Measurements from ENCODE around the gene MAP2. TPM values are rescaled to one million over a fixed set of nuclear protein-coding genes. Genes with fewer than 3 reads are reported as not detected.
A peak's percentile ranks its signal among the peaks of the same experiment; 100 is the strongest.

The MAP2 gene
- total and polyA plus RNA-seq, 2 donors (not counting 3 experiments of a cell fraction or from before 2014, with no cell fraction given) = 19.4 to 46.1 TPM

DNA sequence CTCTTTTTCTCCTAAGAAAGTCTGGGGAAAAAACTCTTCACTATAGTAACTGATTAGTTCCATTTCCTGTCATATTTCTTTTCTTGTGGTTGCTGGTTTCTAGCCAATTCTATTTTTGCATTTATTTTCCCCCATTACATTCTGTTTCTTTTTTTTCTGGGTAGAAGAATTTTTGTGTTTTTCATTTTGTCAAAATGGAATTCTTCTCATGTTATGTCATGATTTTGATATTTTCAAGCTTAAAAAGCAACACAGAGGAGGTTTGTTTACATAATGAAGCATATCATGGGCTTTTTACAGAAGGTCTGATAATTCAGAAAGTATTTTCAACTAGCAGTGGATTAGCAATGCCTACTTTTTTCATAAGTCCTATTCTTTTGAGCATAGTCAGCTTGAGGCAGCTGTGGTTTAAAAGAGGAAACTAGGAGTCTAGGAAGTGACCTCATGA is 102.0 kb downstream of the MAP2 start:
- peaks cover 37% of the 10 kb centered on the region for H3K4me1 ChIP-seq (ENCODE audit: control insufficient read depth, extremely low read depth, insufficient read depth, low read length)
- BruUV-seq (replicated peaks) = no TSS peak
- TF ChIP-seq JUN (IDR thresholded peaks at IDR 0.05; ENCODE audit: borderline replicate concordance, insufficient read depth, insufficient read length, low read depth) (peak; percentile 78), GATA2 (IDR thresholded peaks at IDR 0.05; ENCODE audit: insufficient read depth, insufficient read length, low read depth, low read length) (no peak)
- H3K9me3 ChIP-seq (replicated peaks; ENCODE audit: control insufficient read depth, insufficient read depth, low read length) = no peaks in the 10 kb centered on the region
- no peaks in the 10 kb centered on the region for H3K79me2 ChIP-seq (ENCODE audit: control insufficient read depth, insufficient read depth, low read length)
- peak overlapping the region; percentile 96 for H3K9ac ChIP-seq (replicated peaks; ENCODE audit: extremely low read depth, insufficient read depth, low read length)
- peak overlapping the region; percentile 99 for H3K27ac ChIP-seq (ENCODE audit: insufficient read depth, low read depth, low read length)
- no peaks in the 10 kb centered on the region for H4K20me1 ChIP-seq (replicated peaks; ENCODE audit: control insufficient read depth, extremely low read depth, insufficient read depth, low read length)
- peak overlapping the region; percentile 99 for H3K4me2 ChIP-seq (ENCODE audit: insufficient read depth, low read length)
- intact Hi-C loops (cut with micrococcal nuclease) (loop anchor here (1.0 to 10.0 kb wide), 5 partner anchors 29 to 649 kb away; partner anchors contain the start of gene KANSL1L), dilution Hi-C loops (cut with MboI; ENCODE audit: extremely low pct_ligation_motif_present, low sequenced_read_pairs) (no loop called here)
- no peaks in the 10 kb centered on the region for H3K9me1 ChIP-seq (replicated peaks; ENCODE audit: control insufficient read depth, extremely low read depth, insufficient read depth, low read length)
- ChIA-PET POLR2A (no interaction called here), CTCF (interaction anchor here (0.8 to 4.9 kb wide), 11 partner anchors 10 to 101 kb away, joined by 3 to 62 read pairs (median 6); partner anchors contain the start of gene MAP2)
- H3K4me3 ChIP-seq (replicated peaks in 1 of 3; ENCODE audit: insufficient read depth in 1 of 3, low read depth in 1 of 3, low read length in 3 of 3) = peak overlapping the region in 1 of 3 experiments; percentile 72
- FAIRE-seq = peak; percentile 86
- H3K27me3 ChIP-seq (ENCODE audit: control insufficient read depth in 2 of 2, insufficient read depth in 2 of 2, low read length in 2 of 2) = no peaks in the 10 kb centered on the region
- DNase-seq (ENCODE audit: low read depth, low spot score) = peak; percentile 91
- H3K36me3 ChIP-seq (ENCODE audit: control insufficient read depth in 2 of 2, extremely low read depth in 1 of 2, insufficient read depth in 2 of 2, low read length in 2 of 2) = no peaks in the 10 kb centered on the region
- no peak overlapping the region for H2AFZ ChIP-seq (ENCODE audit: low read depth, low read length)

DNA sequence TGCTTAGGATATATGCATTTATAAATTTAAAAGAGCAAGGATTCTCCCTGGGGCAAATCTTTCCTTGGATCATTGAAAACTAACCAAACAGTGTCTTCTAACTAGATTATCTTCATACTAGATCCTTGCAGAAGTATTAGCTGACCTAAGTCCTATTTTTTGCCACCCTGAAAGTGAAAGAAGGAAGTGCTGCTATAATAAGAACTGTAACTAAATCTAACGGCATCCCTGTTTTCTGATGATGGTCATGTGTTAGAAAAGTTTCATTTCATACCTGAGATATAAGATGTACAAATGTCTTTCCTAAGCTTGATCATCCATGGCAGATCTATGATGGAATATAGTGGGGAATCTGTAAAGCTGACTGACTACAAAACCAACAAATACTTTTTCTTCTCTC is 102.7 kb downstream of the MAP2 start:
- Histone ChIP-seq H3K4me3 (replicated peaks in 1 of 3; ENCODE audit: insufficient read depth in 1 of 3, low read depth in 1 of 3, low read length in 3 of 3) (peak overlapping the region in 1 of 3 experiments; percentile 72), H3K9ac (replicated peaks; ENCODE audit: extremely low read depth, insufficient read depth, low read length) (peak overlapping the region; percentile 96), H3K36me3 (ENCODE audit: control insufficient read depth in 2 of 2, extremely low read depth in 1 of 2, insufficient read depth in 2 of 2, low read length in 2 of 2) (no peaks in the 10 kb centered on the region), H3K27ac (ENCODE audit: insufficient read depth, low read depth, low read length) (peak overlapping the region; percentile 99), H3K27me3 (ENCODE audit: control insufficient read depth in 2 of 2, insufficient read depth in 2 of 2, low read length in 2 of 2) (no peaks in the 10 kb centered on the region), H4K20me1 (replicated peaks; ENCODE audit: control insufficient read depth, extremely low read depth, insufficient read depth, low read length) (no peaks in the 10 kb centered on the region), H2AFZ (ENCODE audit: low read depth, low read length) (peak overlapping the region; percentile 64), H3K79me2 (ENCODE audit: control insufficient read depth, insufficient read depth, low read length) (no peaks in the 10 kb centered on the region), H3K4me1 (ENCODE audit: control insufficient read depth, extremely low read depth, insufficient read depth, low read length) (peaks cover 35% of the 10 kb centered on the region), H3K4me2 (ENCODE audit: insufficient read depth, low read length) (peak overlapping the region; percentile 99), H3K9me3 (replicated peaks; ENCODE audit: control insufficient read depth, insufficient read depth, low read length) (no peaks in the 10 kb centered on the region), H3K9me1 (replicated peaks; ENCODE audit: control insufficient read depth, extremely low read depth, insufficient read depth, low read length) (no peaks in the 10 kb centered on the region)
- TF ChIP-seq POLR2AphosphoS5 (IDR thresholded peaks at IDR 0.05; ENCODE audit: insufficient read depth, low read depth, low read length) (no peak), POLR2A (IDR thresholded peaks at IDR 0.05; ENCODE audit: low read depth, low read length) (no peak), GATA2 (IDR thresholded peaks at IDR 0.05; ENCODE audit: insufficient read depth, insufficient read length, low read depth, low read length) (no peak), EZH2 (IDR thresholded peaks at IDR 0.05; ENCODE audit: borderline replicate concordance, low read depth, low read length, severe bottlenecking) (no peak), MYC (IDR thresholded peaks at IDR 0.05; ENCODE audit: low read depth, low read length) (no peak), FOS (IDR thresholded peaks at IDR 0.05; ENCODE audit: borderline replicate concordance, insufficient read depth, low read length) (no peak), JUN (IDR thresholded peaks at IDR 0.05; ENCODE audit: borderline replicate concordance, insufficient read depth, insufficient read length, low read depth) (no peak)
- TF ChIP-seq, protein P1, sequence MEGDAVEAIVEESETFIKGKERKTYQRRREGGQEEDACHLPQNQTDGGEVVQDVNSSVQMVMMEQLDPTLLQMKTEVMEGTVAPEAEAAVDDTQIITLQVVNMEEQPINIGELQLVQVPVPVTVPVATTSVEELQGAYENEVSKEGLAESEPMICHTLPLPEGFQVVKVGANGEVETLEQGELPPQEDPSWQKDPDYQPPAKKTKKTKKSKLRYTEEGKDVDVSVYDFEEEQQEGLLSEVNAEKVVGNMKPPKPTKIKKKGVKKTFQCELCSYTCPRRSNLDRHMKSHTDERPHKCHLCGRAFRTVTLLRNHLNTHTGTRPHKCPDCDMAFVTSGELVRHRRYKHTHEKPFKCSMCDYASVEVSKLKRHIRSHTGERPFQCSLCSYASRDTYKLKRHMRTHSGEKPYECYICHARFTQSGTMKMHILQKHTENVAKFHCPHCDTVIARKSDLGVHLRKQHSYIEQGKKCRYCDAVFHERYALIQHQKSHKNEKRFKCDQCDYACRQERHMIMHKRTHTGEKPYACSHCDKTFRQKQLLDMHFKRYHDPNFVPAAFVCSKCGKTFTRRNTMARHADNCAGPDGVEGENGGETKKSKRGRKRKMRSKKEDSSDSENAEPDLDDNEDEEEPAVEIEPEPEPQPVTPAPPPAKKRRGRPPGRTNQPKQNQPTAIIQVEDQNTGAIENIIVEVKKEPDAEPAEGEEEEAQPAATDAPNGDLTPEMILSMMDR (IDR thresholded peaks at IDR 0.05; ENCODE audit: extremely low read depth in 1 of 2, insufficient read depth in 1 of 2, low read depth in 1 of 2, low read length in 2 of 2) = no peak
- TF ChIP-seq, protein P2, sequence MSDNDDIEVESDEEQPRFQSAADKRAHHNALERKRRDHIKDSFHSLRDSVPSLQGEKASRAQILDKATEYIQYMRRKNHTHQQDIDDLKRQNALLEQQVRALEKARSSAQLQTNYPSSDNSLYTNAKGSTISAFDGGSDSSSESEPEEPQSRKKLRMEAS (IDR thresholded peaks at IDR 0.05; ENCODE audit: insufficient read depth, insufficient read length) = no peak
- ChIA-PET CTCF (interaction anchor here (0.9 to 4.9 kb wide), 11 partner anchors 9 to 672 kb away, joined by 3 to 62 read pairs (median 6); partner anchors contain the start of gene MAP2), POLR2A (no interaction called here)
- dilution Hi-C loops (cut with MboI; ENCODE audit: extremely low pct_ligation_motif_present, low sequenced_read_pairs) = no loop called here
- FAIRE-seq = peak; percentile 42
- no TSS peak for BruUV-seq (replicated peaks)
- intact Hi-C loops (cut with micrococcal nuclease) = loop anchor here (1.0 to 10.0 kb wide), 3 partner anchors 29 to 648 kb away; partner anchors contain the start of gene KANSL1L
- DNase-seq (ENCODE audit: low read depth, low spot score) = peak; percentile 45

All from endothelial cell of umbilical vein (primary cell).